22Rv1 (cell line): ENCODE measurements around the gene CCDC106.

Experiments used
- CTCF ChIP-seq: fragments of 450-650 bp; IDR thresholded peaks from 2 replicates; pipeline ENCODE4 v1.5.1; 2017; ENCODE audit warnings: mild to moderate bottlenecking
- ZFX ChIP-seq: fragments of 450-650 bp; IDR thresholded peaks from 2 replicates; pipeline ENCODE4 v1.6.1; 2017; ENCODE audit warnings: antibody characterized with exemption, borderline replicate concordance

DNA sequence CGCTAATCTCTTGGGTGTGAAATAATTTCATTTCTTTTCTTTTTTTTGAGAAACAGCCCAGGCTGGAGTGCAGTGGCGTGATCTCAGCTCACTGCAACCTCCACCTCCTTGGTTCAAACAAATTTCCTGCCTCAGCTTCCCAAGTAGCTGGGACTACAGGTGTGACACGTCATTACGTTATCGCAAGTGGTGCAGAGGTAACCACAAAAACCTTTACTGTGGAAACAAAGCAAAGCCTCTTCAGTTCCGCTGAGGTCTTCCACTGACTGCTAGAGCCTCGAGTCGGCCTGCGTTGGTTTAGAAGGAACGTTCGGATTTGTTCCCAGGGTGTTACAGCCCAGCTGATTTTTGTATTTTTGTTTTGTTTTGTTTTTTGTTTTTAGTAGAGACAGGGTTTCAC lies 21.7 kb upstream of the CCDC106 start:
- TF ChIP-seq CTCF (no peak), ZFX (no peak)
